ENCODE results near the gene REPIN1.

GRCh38 chr7:150374026-150374425 is 5.4 kb downstream of the REPIN1 start:
- TF ChIP-seq EZH2 (IDR thresholded peaks at IDR 0.05; ENCODE audit: borderline replicate concordance, low read depth, low read length, severe bottlenecking) = no peak
- TF ChIP-seq CTCF (IDR thresholded peaks at IDR 0.05; ENCODE audit: borderline replicate concordance, extremely low read depth, low read length, poor library complexity, severe bottlenecking) = no peak

Data from DND-41 (cell line).